ENCODE measurements around the gene PLOD1.

Gene PLOD1

DNA sequence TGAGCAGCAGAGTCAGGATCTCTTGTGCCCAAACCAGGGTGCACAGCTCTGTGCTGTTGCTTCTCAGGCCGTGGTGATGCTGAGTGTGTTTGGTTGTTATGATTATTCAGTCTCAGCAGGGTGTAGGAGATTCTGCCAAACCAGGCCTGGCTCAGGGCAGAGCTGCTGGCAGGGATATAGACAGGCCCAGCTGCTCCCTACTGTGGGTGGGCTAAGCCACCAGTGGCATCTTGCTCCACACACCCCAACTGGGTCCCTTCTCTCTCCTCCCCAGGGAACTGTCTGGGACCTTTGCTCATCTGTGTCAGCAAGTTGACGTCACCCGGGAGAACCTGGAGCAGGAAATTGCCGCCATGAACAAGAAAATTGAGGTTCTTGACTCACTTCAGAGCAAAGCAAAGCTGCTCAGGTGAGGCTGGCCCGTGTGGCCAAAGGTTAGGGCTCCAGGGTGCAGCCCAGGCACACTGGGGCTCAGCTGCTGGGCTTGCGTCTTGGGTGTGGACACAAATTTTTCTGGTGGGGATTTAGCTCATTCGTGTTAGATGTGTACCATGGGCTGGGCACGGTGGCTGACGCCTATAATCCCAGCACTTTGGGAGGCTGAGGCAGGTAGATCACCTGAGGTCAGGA is 74.9 kb downstream of the PLOD1 start:
- H3K27ac Mint-ChIP-seq, result no peak overlapping the region
- no peaks in the 10 kb centered on the region for H3K27me3 Mint-ChIP-seq
- DNase-seq (no peak), ATAC-seq (no peak)
- peaks cover 21% of the 10 kb centered on the region for H3K4me1 Mint-ChIP-seq
- H3K9me3 Mint-ChIP-seq, result no peaks in the 10 kb centered on the region
- peaks cover 46% of the 10 kb centered on the region for H3K36me3 Mint-ChIP-seq (ENCODE audit: low read depth)
- no peak overlapping the region for H3K4me3 Mint-ChIP-seq

DNA sequence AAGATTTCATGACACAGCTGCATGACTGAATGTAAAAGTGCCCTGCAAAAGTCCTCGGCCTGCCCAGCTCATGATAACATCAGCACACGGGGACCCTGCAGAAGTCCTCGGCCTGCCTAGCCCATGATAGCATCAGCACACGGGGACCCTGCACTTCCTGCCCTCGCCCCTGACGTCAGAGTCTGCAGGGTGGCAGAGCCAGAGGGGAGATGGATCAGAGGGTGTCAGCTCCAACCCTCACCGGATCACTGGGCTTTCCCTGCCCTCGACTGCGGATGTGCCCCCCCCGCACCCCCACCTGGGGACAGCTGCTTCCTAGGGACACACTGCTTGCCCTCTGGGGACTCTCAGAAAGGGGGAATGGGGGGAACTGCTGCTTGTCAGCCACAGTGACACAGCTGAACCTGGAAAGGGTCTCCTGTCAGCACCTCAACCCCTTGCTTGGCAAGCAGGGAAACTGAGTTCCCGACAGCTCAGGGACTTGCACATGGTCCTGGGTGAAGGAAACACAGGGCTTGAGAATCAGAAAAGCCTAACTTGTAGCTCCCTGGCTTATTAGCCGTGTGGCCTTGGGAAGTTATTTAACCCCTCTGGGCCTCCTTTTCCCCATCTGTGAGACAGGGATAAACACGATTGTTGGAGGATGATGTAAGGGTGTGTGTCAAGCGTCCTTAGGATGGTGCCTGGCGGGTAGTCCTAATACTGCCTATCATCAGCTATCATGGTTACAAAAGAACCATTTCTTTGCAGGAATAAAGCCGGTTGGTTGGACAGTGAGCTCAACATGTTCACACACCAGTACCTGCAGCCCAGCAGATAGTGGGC is 76.4 kb downstream of the PLOD1 start:
- no peak overlapping the region for H3K27ac Mint-ChIP-seq
- no peak for ATAC-seq
- H3K9me3 Mint-ChIP-seq, result no peaks in the 10 kb centered on the region
- H3K36me3 Mint-ChIP-seq (ENCODE audit: low read depth), result peaks cover 32% of the 10 kb centered on the region
- H3K4me1 Mint-ChIP-seq, result peaks cover 21% of the 10 kb centered on the region
- H3K4me3 Mint-ChIP-seq, result no peak overlapping the region
- DNase-seq, result no peak
- H3K27me3 Mint-ChIP-seq, result no peaks in the 10 kb centered on the region

DNA sequence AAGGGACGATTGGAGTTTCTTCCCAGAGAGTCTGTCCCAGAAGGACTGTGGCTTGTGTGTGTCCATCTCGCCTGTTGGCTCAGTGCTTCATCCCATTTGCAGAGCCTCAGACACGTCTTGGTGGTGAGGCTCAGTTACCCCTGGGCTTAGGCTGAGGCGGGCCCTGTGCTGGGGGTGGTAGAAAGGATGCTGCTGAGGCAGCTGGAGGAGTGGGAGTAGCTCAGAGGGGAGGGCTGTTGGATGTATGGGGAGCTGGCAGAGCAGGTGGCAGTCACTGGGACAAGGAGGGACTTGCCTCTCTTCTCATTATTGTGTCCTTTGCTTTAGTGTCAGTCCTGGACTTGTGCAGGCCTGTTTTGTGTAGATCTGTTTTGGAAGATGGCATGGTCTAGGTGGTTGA is 77.5 kb downstream of the PLOD1 start:
- no peak for DNase-seq
- Mint-ChIP-seq H3K9me3 (no peaks in the 10 kb centered on the region), H3K27ac (no peak overlapping the region), H3K4me1 (peaks cover 21% of the 10 kb centered on the region), H3K27me3 (no peaks in the 10 kb centered on the region), H3K36me3 (ENCODE audit: low read depth) (peaks cover 26% of the 10 kb centered on the region), H3K4me3 (no peak overlapping the region)
- ATAC-seq, result no peak

DNA sequence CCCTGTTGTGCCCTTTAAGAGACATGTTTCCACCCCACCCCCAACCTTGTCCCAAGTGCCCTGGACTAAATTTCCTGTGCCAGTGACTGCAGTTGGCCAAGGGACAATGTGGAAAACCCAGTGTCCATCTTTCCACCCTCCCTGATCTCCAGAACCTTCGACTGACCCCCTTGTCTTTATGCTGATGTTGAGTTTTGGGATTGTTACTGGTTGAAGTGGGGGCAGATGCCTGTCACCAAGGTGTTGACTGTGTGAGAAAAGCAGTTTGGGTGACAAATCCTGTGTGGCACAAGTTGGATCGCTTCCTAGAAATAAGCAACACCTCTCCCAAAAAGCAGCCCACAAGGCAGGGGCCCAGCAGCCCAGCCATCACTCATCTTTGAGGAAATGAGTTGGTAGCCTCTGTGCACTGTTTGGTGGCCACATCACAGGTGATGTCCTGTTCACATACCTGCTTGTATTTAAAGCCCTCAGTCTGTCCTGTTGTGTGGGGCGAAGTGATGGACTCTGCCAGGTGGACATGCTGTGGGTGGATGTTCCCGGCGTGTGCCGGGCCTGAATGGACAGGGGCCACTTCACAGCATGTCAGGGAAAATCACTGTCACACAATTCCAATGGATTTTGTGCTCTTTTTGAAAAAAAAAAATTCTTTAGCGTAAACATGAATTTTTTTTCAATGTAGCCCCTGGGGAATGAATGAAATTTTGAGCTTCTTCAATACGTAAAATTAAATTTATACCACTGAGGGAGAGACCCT is 78.2 kb downstream of the PLOD1 start:
- H3K9me3 Mint-ChIP-seq, result no peaks in the 10 kb centered on the region
- no peak overlapping the region for H3K4me3 Mint-ChIP-seq

DNA sequence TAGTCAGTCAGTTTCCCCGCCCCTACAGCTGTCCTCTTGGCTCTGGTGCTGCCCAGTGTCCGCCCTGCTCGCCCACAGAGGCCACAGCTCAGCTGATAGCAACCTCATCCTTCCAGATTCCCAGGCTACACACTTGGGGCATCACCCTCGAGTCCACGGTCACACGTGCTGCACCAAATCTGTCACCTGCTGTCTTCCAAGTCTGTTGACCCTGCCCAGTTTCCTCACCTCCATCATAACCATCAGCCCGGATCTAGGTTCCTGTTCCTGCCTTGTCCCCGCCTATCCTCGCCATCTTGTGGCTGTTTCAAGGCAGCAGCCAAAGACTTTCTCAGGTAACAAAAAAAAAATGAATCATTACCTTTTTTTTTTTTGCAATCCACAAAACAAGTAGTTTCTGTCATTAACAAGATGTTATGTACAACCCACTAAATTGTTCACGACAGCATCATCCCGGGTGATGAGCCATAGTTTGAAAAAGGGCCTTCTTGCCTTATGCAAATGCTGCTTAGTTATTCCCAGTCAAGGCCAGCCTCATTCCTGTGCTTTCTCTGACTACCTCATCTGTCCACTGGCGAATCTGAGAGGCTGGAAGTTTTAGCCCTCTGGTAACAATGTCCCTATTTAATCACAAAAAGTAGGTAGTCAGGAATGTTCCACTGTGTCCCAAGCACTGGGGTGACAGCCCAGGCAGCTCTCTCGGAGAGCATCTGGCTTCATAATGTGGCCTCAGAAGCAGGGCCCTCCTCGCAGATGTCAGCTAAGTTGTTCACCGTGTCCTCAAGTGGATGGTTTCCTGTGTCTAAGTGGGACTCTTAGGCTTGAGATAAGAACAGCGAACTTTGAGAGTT is 79.8 kb downstream of the PLOD1 start:
- ATAC-seq, result no peak
- Mint-ChIP-seq H3K4me1 (peaks cover 24% of the 10 kb centered on the region), H3K4me3 (no peak overlapping the region), H3K36me3 (ENCODE audit: low read depth) (peaks cover 12% of the 10 kb centered on the region), H3K27ac (peak overlapping the region; percentile 35), H3K27me3 (no peaks in the 10 kb centered on the region), H3K9me3 (no peaks in the 10 kb centered on the region)
- DNase-seq, result no peak

More for the DNA sequence above, 78.2 kb downstream of the PLOD1 start:
- no peaks in the 10 kb centered on the region for H3K27me3 Mint-ChIP-seq
- ATAC-seq, result peak; percentile 47
- H3K27ac Mint-ChIP-seq, result peak overlapping the region; percentile 26
- H3K36me3 Mint-ChIP-seq (ENCODE audit: low read depth), result peaks cover 19% of the 10 kb centered on the region
- DNase-seq, result no peak
- peaks cover 21% of the 10 kb centered on the region for H3K4me1 Mint-ChIP-seq

DNA sequence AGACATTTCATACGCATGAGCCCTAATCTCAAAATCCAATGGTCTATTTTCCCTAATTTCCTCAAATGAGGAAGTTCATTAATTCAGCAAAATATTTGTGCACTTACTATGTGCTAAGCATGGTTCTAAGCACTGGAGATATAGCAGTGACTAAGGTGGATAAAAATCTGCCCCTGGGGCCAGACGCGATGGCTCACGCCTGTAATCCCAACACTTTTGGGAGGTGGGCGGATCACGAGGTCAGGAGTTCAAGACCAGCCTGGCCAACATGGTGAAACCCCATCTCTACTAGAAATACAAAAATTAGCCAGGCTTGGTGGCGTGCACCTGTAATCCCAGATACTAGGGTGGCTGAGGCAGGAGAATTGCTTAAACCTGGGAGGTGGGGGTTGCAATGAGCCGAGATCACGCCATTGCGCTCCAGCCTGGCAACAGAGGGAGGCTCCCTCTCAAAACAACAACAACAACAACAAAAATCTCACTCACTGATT is 80.5 kb downstream of the PLOD1 start:
- Mint-ChIP-seq H3K9me3 (no peaks in the 10 kb centered on the region), H3K27me3 (no peaks in the 10 kb centered on the region), H3K4me1 (peaks cover 27% of the 10 kb centered on the region), H3K36me3 (ENCODE audit: low read depth) (peaks cover 8% of the 10 kb centered on the region), H3K27ac (no peak overlapping the region), H3K4me3 (no peak overlapping the region)
- no peak for DNase-seq
- no peak for ATAC-seq

DNA sequence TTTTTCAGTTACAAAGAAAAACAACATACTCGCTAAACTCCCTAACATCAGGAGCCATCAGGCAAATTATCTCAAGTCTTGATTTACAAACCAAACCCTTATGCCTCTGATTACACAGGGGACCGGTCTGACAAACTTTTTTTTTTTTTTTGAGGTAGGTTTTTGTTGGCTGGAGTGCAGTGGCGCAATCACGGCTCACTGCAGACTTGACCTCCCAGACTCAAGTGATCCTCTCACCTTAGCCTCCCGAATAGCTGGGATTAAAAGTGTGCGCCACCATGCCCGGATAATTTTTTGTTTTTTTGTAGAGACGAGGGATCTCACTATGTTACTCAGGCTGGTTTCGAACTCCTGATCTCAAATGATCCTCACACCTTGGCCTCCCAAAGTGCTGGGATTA is 81.0 kb downstream of the PLOD1 start:
- Mint-ChIP-seq H3K4me3 (no peak overlapping the region), H3K27me3 (no peaks in the 10 kb centered on the region), H3K9me3 (no peaks in the 10 kb centered on the region), H3K27ac (no peak overlapping the region), H3K4me1 (peaks cover 30% of the 10 kb centered on the region), H3K36me3 (ENCODE audit: low read depth) (peaks cover 8% of the 10 kb centered on the region)
- DNase-seq (no peak), ATAC-seq (no peak)

DNA sequence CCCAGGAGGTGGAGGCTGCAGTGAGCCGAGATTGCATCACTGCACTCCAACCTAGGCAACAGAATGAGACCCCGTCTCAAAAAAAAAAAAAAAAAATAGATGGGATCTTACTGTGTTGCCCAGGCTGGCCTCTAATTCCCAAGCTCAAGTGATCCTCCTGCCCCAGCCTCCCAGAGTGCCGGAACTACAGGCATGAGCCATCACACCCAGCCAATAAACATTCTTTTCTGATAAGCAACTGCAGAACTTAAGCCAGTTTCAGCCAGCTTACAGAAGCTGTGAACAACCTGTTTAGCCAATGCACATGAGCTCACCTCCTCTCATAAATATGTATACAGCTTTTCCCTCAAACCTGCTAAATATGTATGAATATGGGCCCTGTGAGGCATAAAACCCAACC is 81.7 kb downstream of the PLOD1 start:
- peaks cover 8% of the 10 kb centered on the region for H3K36me3 Mint-ChIP-seq (ENCODE audit: low read depth)
- H3K27me3 Mint-ChIP-seq, result no peaks in the 10 kb centered on the region
- H3K4me1 Mint-ChIP-seq, result peaks cover 30% of the 10 kb centered on the region
- no peak for ATAC-seq
- no peak overlapping the region for H3K4me3 Mint-ChIP-seq
- DNase-seq, result no peak
- H3K27ac Mint-ChIP-seq, result no peak overlapping the region
- no peaks in the 10 kb centered on the region for H3K9me3 Mint-ChIP-seq

DNA sequence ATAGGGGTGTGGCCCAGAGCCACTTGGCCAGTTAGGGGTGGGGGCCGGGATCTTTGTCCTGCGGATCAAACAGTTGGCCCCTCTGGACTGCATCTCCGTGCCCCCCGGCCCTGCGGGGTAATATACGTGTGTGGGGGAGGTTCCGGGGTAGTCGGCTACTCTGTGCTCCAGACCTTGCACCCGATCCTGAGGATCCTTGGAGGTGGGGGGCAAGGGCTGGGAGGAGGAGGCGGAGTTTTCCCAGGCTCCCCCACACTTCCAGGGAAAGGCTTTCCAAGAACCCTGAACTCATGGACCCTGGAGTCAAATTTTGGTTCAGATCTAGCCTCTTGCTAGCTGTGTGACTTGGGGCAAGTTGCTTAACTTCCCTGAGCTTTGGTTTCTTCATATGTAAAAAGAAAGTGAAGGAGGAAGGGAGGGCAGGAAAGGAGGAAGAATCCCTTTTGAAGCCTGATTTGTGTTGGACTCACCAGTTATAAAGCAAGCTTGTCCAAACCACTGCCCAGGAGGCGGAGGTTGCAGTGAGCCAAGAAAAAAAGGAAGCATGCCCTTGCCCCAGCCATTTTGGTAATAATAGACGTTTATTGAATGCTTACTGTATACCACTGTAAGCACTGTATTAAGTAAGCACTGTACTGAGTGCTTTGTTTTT is 85.5 kb downstream of the PLOD1 start:
- DNase-seq, result no peak

DNA sequence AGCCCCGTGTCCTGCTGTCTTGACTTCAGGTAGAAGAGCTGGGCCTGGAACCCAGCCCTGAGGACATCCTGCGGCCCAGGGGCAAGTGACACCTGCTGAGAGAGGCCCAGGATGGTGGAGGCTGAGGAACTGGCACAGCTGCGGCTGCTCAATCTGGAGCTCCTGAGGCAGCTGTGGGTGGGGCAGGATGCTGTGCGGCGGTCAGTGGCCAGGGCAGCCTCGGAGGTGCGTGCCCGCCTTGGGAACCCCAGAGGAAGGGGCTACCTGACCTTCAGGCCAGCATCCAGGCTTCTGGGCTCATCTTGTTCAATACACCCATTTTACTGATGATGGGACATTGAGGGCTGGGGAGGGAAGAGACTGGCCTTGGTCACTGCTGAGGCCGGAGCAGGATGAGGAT is 87.1 kb downstream of the PLOD1 start:
- Mint-ChIP-seq H3K27me3 (no peaks in the 10 kb centered on the region), H3K4me3 (no peak overlapping the region), H3K27ac (no peak overlapping the region), H3K36me3 (ENCODE audit: low read depth) (peaks cover 13% of the 10 kb centered on the region), H3K9me3 (no peaks in the 10 kb centered on the region), H3K4me1 (peaks cover 9% of the 10 kb centered on the region)
- no peak for DNase-seq
- ATAC-seq, result no peak

More for the DNA sequence above, 85.5 kb downstream of the PLOD1 start:
- H3K4me1 Mint-ChIP-seq, result peaks cover 9% of the 10 kb centered on the region
- H3K27ac Mint-ChIP-seq, result peak overlapping the region; percentile 54
- H3K36me3 Mint-ChIP-seq (ENCODE audit: low read depth), result peaks cover 7% of the 10 kb centered on the region
- H3K4me3 Mint-ChIP-seq, result peak overlapping the region; percentile 83
- H3K9me3 Mint-ChIP-seq, result no peaks in the 10 kb centered on the region
- no peak for ATAC-seq
- H3K27me3 Mint-ChIP-seq, result no peaks in the 10 kb centered on the region

DNA sequence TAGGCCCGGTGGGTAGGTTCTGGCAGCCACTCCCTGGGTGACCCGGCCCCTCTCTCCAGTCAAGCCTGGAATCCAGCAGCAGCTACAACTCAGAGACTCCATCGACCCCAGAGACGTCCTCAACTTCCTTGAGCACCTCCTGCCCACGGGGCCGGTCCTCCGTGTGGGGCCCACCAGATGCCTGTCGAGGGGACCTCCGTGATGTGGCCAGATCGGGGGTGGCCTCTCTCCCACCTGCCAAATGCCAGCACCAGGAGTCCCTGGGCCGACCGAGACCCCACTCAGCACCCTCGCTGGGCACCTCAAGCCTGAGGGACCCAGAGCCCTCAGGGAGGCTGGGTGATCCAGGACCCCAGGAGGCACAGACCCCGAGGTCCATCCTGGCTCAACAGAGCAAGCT is 87.5 kb downstream of the PLOD1 start:
- ATAC-seq (no peak), DNase-seq (no peak)
- H3K36me3 Mint-ChIP-seq (ENCODE audit: low read depth), result peaks cover 13% of the 10 kb centered on the region
- peaks cover 9% of the 10 kb centered on the region for H3K4me1 Mint-ChIP-seq
- H3K4me3 Mint-ChIP-seq, result no peak overlapping the region
- no peaks in the 10 kb centered on the region for H3K9me3 Mint-ChIP-seq
- H3K27ac Mint-ChIP-seq, result no peak overlapping the region
- no peaks in the 10 kb centered on the region for H3K27me3 Mint-ChIP-seq

Measured in activated naive CD8-positive, alpha-beta T cell treated with anti-CD3 and anti-CD28 coated beads, Interleukin-2, amount 50 U/mL, for 24 hours (primary cell).